Neural progenitor cell (in vitro differentiated cells): Measurements from ENCODE around the gene MAN2A2. TPM values are rescaled to one million over a fixed set of nuclear protein-coding genes. Genes with fewer than 3 reads are reported as not detected.

ENCODE experiments used
- DNase-seq: peaks from one replicate; pipeline ENCODE4 v3.0.0-alpha.2; 2016; ENCODE audit warnings: low spot score
- H2AFZ ChIP-seq: fragments of 200-600 bp; sonication (generic); replicated peaks from 2 replicates; pipeline ENCODE4 v1.6.1; 2016; ENCODE audit warnings: antibody characterized with exemption
- H3F3A ChIP-seq: fragments of 200-600 bp; sonication (generic); 2 replicates; pipeline ENCODE4 v1.6.1; 2016; ENCODE audit warnings: antibody characterized with exemption, low read depth
- H3K27ac ChIP-seq: fragments of 200-600 bp; sonication (generic); 2 replicates; pipeline ENCODE4 v1.5.1; 2016; ENCODE audit warnings: mild to moderate bottlenecking
- H3K27me3 ChIP-seq: fragments of 200-600 bp; sonication (generic); 2 replicates; pipeline ENCODE4 v1.6.1; 2016; ENCODE audit warnings: mild to moderate bottlenecking, moderate library complexity
- H3K36me3 ChIP-seq: fragments of 200-600 bp; sonication (generic); 2 replicates; pipeline ENCODE4 v1.5.1; 2016
- H3K4me1 ChIP-seq: fragments of 200-600 bp; sonication (generic); 2 replicates; pipeline ENCODE4 v1.6.1; 2016; ENCODE audit warnings: mixed run types
- H3K4me2 ChIP-seq: fragments of 200-600 bp; sonication (generic); 2 replicates; pipeline ENCODE4 v1.6.1; 2016
- H3K4me3 ChIP-seq: fragments of 200-600 bp; sonication (generic); 2 replicates; pipeline ENCODE4 v1.5.1; 2016
- H3K79me2 ChIP-seq: fragments of 200-600 bp; sonication (generic); 2 replicates; pipeline ENCODE4 v1.6.1; 2016; ENCODE audit warnings: low read depth
- H3K9ac ChIP-seq: fragments of 200-600 bp; sonication (generic); 2 replicates; pipeline ENCODE4 v1.6.1; 2016
- H3K9me3 ChIP-seq: fragments of 200-600 bp; sonication (generic); 2 replicates; pipeline ENCODE4 v1.5.1; 2016; ENCODE audit warnings: low read depth
- H4K20me1 ChIP-seq: fragments of 200-600 bp; sonication (generic); 2 replicates; pipeline ENCODE4 v1.6.1; 2016; ENCODE audit warnings: low read depth
- H3K27ac Mint-ChIP-seq: 3 replicates; pipeline ENCODE4 v1.8.0; 2021; ENCODE audit warnings: mixed read lengths
- H3K27me3 Mint-ChIP-seq: 2 replicates; pipeline ENCODE4 v1.8.0; 2022; ENCODE audit warnings: low read depth, mild to moderate bottlenecking, inconsistent platforms, moderate library complexity, mixed read lengths; ENCODE audit not compliant: insufficient read depth
- H3K36me3 Mint-ChIP-seq: 3 replicates; pipeline ENCODE4 v1.8.0; 2021; ENCODE audit warnings: mixed read lengths
- H3K4me1 Mint-ChIP-seq: 3 replicates; pipeline ENCODE4 v1.8.0; 2021; ENCODE audit warnings: mixed read lengths
- H3K4me3 Mint-ChIP-seq: 3 replicates; pipeline ENCODE4 v1.8.0; 2021; ENCODE audit warnings: mild to moderate bottlenecking, moderate library complexity, mixed read lengths
- H3K9me3 Mint-ChIP-seq: 3 replicates; pipeline ENCODE4 v1.8.0; 2020; ENCODE audit warnings: mixed read lengths
- EZH2 ChIP-seq: fragments of 200-600 bp; sonication (generic); IDR thresholded peaks from 2 replicates; pipeline ENCODE4 v1.6.1; 2017; ENCODE audit warnings: antibody characterized with exemption, mild to moderate bottlenecking, moderate library complexity
- EZH2phosphoT487 ChIP-seq: fragments of 200-600 bp; sonication (generic); IDR thresholded peaks from 2 replicates; pipeline ENCODE4 v1.6.1; 2017; ENCODE audit warnings: antibody characterized with exemption
- total RNA-seq: library from RNA; depleted of rRNA; stranded (reverse); fragments of >200 nt; gene quantifications from 2 replicates; pipeline ENCODE4 v1.2.3, GENCODE V29; 2015; ENCODE audit warnings: low replicate concordance
- TF ChIP-seq, protein P1 (sequence below): fragments of 200-600 bp; sonication (generic); IDR thresholded peaks from 2 replicates; pipeline ENCODE4 v1.5.1; 2017; ENCODE audit warnings: antibody characterized with exemption, mild to moderate bottlenecking

Gene MAN2A2
- total RNA-seq, 1 donor from 2014 or later = 7.0 TPM

DNA sequence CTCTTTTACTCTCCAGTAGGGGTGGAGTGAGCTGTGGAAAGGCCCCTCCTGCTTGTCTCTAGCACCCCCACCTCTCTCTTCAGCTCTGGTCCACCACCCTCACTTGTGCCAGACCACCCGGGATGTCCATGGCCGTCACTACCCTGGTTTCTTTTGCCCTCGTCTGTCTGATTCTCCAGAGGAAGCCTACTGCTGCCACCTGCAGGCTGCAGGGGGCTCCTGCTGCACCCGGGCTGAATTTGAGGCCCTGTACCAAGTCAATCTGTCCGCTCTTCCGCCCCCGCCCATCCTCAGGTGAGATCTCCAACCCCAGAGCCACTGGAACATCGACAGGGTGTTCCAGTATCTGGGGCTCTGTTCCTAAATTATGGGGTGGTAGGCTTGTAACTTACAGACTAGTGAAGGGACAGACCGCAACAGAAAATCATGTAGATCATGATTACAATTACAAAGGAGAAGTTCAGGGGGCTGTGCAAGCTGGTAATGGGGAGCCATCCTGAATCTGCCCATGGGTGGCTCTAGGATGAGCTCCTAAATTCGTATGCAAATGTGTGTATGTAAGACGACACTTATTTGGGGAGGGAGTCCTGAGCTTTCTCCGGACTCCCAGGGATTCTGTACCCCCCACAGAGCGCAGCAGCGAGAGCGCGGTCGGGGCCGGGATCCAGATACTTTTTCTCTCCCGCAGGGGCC is 31.3 kb downstream of the MAN2A2 start:
- peaks cover 16% of the 10 kb centered on the region for H3F3A ChIP-seq
- Mint-ChIP-seq H3K9me3 (no peaks in the 10 kb centered on the region), H3K4me3 (peak overlapping the region; percentile 84), H3K4me1 (peaks cover 27% of the 10 kb centered on the region), H3K27me3 (peaks cover 8% of the 10 kb centered on the region), H3K36me3 (peaks cover 9% of the 10 kb centered on the region), H3K27ac (no peak overlapping the region)
- no peak overlapping the region for H3K27ac ChIP-seq
- H3K27me3 ChIP-seq = peaks cover 15% of the 10 kb centered on the region
- no peaks in the 10 kb centered on the region for H3K36me3 ChIP-seq
- no peak overlapping the region for H3K9ac ChIP-seq
- H3K79me2 ChIP-seq = peaks cover 16% of the 10 kb centered on the region
- H3K4me2 ChIP-seq = peak overlapping the region; percentile 96
- TF ChIP-seq EZH2 (no peak), EZH2phosphoT487 (no peak)
- TF ChIP-seq, protein P1, sequence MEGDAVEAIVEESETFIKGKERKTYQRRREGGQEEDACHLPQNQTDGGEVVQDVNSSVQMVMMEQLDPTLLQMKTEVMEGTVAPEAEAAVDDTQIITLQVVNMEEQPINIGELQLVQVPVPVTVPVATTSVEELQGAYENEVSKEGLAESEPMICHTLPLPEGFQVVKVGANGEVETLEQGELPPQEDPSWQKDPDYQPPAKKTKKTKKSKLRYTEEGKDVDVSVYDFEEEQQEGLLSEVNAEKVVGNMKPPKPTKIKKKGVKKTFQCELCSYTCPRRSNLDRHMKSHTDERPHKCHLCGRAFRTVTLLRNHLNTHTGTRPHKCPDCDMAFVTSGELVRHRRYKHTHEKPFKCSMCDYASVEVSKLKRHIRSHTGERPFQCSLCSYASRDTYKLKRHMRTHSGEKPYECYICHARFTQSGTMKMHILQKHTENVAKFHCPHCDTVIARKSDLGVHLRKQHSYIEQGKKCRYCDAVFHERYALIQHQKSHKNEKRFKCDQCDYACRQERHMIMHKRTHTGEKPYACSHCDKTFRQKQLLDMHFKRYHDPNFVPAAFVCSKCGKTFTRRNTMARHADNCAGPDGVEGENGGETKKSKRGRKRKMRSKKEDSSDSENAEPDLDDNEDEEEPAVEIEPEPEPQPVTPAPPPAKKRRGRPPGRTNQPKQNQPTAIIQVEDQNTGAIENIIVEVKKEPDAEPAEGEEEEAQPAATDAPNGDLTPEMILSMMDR = peak; percentile 89
- DNase-seq = peak; percentile 92
- peaks cover 10% of the 10 kb centered on the region for H4K20me1 ChIP-seq
- H3K4me3 ChIP-seq = peak overlapping the region; percentile 89
- H2AFZ ChIP-seq = peak overlapping the region; percentile 98
- H3K4me1 ChIP-seq = peaks cover 12% of the 10 kb centered on the region
- no peaks in the 10 kb centered on the region for H3K9me3 ChIP-seq

DNA sequence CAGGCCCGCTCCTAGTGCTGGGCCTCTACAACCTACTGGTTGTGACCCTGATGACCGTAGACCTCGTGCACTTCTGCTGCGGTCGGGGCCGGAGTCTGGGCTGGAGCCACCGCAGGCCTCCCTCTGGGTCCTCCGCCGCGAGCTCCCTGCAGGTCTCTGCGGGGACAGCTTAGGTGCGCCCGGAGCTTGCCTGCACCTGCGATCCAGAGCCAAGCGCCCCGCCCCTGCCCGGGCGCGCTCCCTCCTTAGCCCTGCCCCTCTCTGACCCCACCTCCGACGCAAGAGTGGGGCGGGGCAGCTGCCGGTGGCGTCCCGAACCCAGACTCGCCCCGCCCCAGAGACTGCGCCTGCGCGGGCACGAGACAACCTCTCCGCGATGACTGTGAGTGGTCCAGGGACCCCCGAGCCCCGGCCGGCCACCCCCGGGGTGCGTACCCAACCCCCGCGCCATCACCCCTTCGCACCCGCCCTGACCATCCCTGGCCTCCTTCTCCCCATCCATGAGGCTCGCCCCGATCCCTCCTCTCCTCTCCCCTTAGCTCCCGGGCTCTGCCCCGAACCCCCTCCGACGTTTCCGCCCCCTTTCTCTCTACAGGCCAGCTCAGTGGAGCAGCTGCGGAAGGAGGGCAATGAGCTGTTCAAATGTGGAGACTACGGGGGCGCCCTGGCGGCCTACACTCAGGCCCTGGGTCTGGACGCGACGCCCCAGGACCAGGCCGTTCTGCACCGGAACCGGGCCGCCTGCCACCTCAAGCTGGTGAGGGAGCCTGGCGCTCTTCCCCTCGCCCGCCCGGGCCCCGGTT is 32.0 kb downstream of the MAN2A2 start, which contains the start of gene UNC45A:
UNC45A (plus strand) TSS at position 337 of the 803 bp plus-strand sequence; CDS start at position 377, 40 bp downstream.
- TF ChIP-seq EZH2 (no peak), EZH2phosphoT487 (no peak)
- TF ChIP-seq, protein P1 = no peak
- peak within 1 kb of the TSS; percentile 96 for H3K4me2 ChIP-seq
- H3K27me3 ChIP-seq = peaks cover 15% of the 10 kb centered on the region
- DNase-seq = peak; percentile 96
- peak within 1 kb of the TSS; percentile 74 for H3K9ac ChIP-seq
- Mint-ChIP-seq H3K9me3 (no peaks in the 10 kb centered on the region), H3K4me3 (peak within 1 kb of the TSS; percentile 84), H3K27ac (no peak within 1 kb of the TSS), H3K27me3 (peaks cover 8% of the 10 kb centered on the region), H3K36me3 (peaks cover 12% of the 10 kb centered on the region), H3K4me1 (peaks cover 27% of the 10 kb centered on the region)
- peak within 1 kb of the TSS; percentile 98 for H2AFZ ChIP-seq
- H3F3A ChIP-seq = peaks cover 16% of the 10 kb centered on the region
- H3K4me3 ChIP-seq = peak within 1 kb of the TSS; percentile 89
- H3K36me3 ChIP-seq = no peaks in the 10 kb centered on the region
- no peak within 1 kb of the TSS for H3K27ac ChIP-seq
- H4K20me1 ChIP-seq = peaks cover 10% of the 10 kb centered on the region
- peaks cover 12% of the 10 kb centered on the region for H3K4me1 ChIP-seq
- no peaks in the 10 kb centered on the region for H3K9me3 ChIP-seq
- peaks cover 16% of the 10 kb centered on the region for H3K79me2 ChIP-seq

DNA sequence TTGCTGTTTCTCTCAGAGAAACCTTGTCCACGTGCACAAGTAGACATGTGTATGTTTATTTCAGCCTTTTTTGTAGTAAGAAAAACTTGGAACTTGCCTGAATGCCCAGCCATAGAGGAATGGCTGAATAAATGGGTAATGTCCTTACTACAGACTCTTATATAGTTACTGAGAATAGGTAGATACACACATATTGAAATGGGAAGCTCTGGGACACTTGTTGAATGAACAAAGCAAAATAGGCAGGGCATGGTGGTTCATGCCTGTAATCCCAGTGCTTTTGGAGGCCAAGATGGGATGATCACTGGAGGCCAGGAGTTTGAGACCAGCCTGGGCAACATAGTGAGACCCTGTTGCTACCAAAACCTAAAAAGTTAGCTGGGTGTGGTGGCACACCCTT is 33.7 kb downstream of the MAN2A2 start:
- Mint-ChIP-seq H3K27me3 (peaks cover 9% of the 10 kb centered on the region), H3K4me3 (peak overlapping the region; percentile 84), H3K27ac (no peak overlapping the region), H3K9me3 (no peaks in the 10 kb centered on the region), H3K4me1 (peaks cover 21% of the 10 kb centered on the region), H3K36me3 (peaks cover 20% of the 10 kb centered on the region)
- H4K20me1 ChIP-seq = peaks cover 10% of the 10 kb centered on the region
- H3K4me3 ChIP-seq = no peak overlapping the region
- no peak overlapping the region for H3K4me2 ChIP-seq
- H3K79me2 ChIP-seq = peaks cover 16% of the 10 kb centered on the region
- no peak overlapping the region for H2AFZ ChIP-seq
- H3F3A ChIP-seq = peaks cover 16% of the 10 kb centered on the region
- peaks cover 15% of the 10 kb centered on the region for H3K27me3 ChIP-seq
- no peaks in the 10 kb centered on the region for H3K9me3 ChIP-seq
- no peak overlapping the region for H3K9ac ChIP-seq
- DNase-seq = no peak
- no peak overlapping the region for H3K27ac ChIP-seq
- peaks cover 12% of the 10 kb centered on the region for H3K4me1 ChIP-seq
- no peaks in the 10 kb centered on the region for H3K36me3 ChIP-seq
- TF ChIP-seq EZH2phosphoT487 (no peak), EZH2 (no peak)
- TF ChIP-seq, protein P1 = no peak
